ENCODE data around the gene FAM120A. TPM values are rescaled to one million over a fixed set of nuclear protein-coding genes. Genes with fewer than 3 reads are reported as not detected.

Gene FAM120A
- total and polyA plus RNA-seq, 7 experiments from 2014 or later = 9.0 to 136 (median 80.2) TPM

GRCh38 chr9:93591301-93592007 is 140.0 kb downstream of the FAM120A start:
- H3K27me3 ChIP-seq (ENCODE audit: control insufficient read depth in 2 of 2, insufficient read depth in 2 of 2, low read length in 2 of 2) = no peaks in the 10 kb centered on the region
- peaks cover 4 to 6% of the 10 kb centered on the region in 2 donors for H3K4me1 ChIP-seq (ENCODE audit: control insufficient read depth in 2 of 2, insufficient read depth in 2 of 2, low read length in 2 of 2)
- intact Hi-C loops (cut with micrococcal nuclease) = no loop called here
- POLR2A ChIA-PET = no interaction called here
- H3K36me3 ChIP-seq (ENCODE audit: control insufficient read depth in 2 of 3, insufficient read depth in 3 of 3, low read length in 3 of 3) = no peaks in the 10 kb centered on the region
- ATAC-seq (no peak), DNase-seq (no peak)
- Mint-ChIP-seq H3K27ac (peak overlapping the region in 1 of 9 donors; percentile 66), H3K27me3 (no peaks in the 10 kb centered on the region), H3K4me3 (peak overlapping the region in 1 of 10 donors; percentile 41), H3K9me3 (no peaks in the 10 kb centered on the region), H3K36me3 (no peaks in the 10 kb centered on the region), H3K4me1 (peaks cover 33 to 80% (median 78%) of the 10 kb centered on the region in 7 donors)
- CTCF ChIA-PET = no interaction called here
- H3K27ac ChIP-seq (ENCODE audit: low read depth, low read length) = peak overlapping the region; percentile 19
- no peak overlapping the region for H3K4me3 ChIP-seq (ENCODE audit: low read length)
- no peaks in the 10 kb centered on the region for H3K9me3 ChIP-seq (ENCODE audit: control insufficient read depth in 2 of 3, low read length in 3 of 3)

- POLR2A ChIA-PET = interaction anchor here (0.9 kb wide), 1 partner anchor 25 kb away, joined by 4 read pairs; no protein-coding TSS in a partner anchor
- H3K4me3 Mint-ChIP-seq = peak overlapping the region in 1 of 10 donors; percentile 41
- peaks cover 4 to 7% of the 10 kb centered on the region in 2 donors for H3K4me1 ChIP-seq (ENCODE audit: control insufficient read depth in 2 of 2, insufficient read depth in 2 of 2, low read length in 2 of 2)
- H3K27ac ChIP-seq (ENCODE audit: low read depth, low read length) = no peak overlapping the region
- no peaks in the 10 kb centered on the region for H3K9me3 Mint-ChIP-seq
- H3K4me3 ChIP-seq (ENCODE audit: low read length) = no peak overlapping the region
- H3K27ac Mint-ChIP-seq = peak overlapping the region in 2 of 9 donors; percentile 26 to 33
- intact Hi-C loops (cut with micrococcal nuclease) = no loop called here
- H3K36me3 Mint-ChIP-seq = no peaks in the 10 kb centered on the region
- CTCF ChIA-PET = interaction anchor here (1.0 kb wide), 1 partner anchor 26 kb away, joined by 3 read pairs; no protein-coding TSS in a partner anchor
- H3K4me1 Mint-ChIP-seq = peaks cover 26 to 76% (median 75%) of the 10 kb centered on the region in 7 donors
- no peaks in the 10 kb centered on the region for H3K36me3 ChIP-seq (ENCODE audit: control insufficient read depth in 2 of 3, insufficient read depth in 3 of 3, low read length in 3 of 3)
- ATAC-seq (no peak), DNase-seq (no peak)
- H3K27me3 ChIP-seq (ENCODE audit: control insufficient read depth in 2 of 2, insufficient read depth in 2 of 2, low read length in 2 of 2) = no peaks in the 10 kb centered on the region
- H3K27me3 Mint-ChIP-seq = no peaks in the 10 kb centered on the region
- no peaks in the 10 kb centered on the region for H3K9me3 ChIP-seq (ENCODE audit: control insufficient read depth in 2 of 3, low read length in 3 of 3)
Observed at GRCh38 chr9:93592008-93592642, 140.6 kb downstream of the FAM120A start.

GRCh38 chr9:93592643-93593021 is 141.1 kb downstream of the FAM120A start:
- Mint-ChIP-seq H3K27ac (peak overlapping the region in 2 of 9 donors; percentile 26 to 33), H3K27me3 (no peaks in the 10 kb centered on the region), H3K9me3 (no peaks in the 10 kb centered on the region), H3K4me1 (peaks cover 29 to 78% (median 75%) of the 10 kb centered on the region in 7 donors), H3K4me3 (no peak overlapping the region), H3K36me3 (no peaks in the 10 kb centered on the region)
- Histone ChIP-seq H3K36me3 (ENCODE audit: control insufficient read depth in 2 of 3, insufficient read depth in 3 of 3, low read length in 3 of 3) (no peaks in the 10 kb centered on the region), H3K27ac (ENCODE audit: low read depth, low read length) (no peak overlapping the region), H3K27me3 (ENCODE audit: control insufficient read depth in 2 of 2, insufficient read depth in 2 of 2, low read length in 2 of 2) (no peaks in the 10 kb centered on the region), H3K9me3 (ENCODE audit: control insufficient read depth in 2 of 3, low read length in 3 of 3) (no peaks in the 10 kb centered on the region), H3K4me1 (ENCODE audit: control insufficient read depth in 2 of 2, insufficient read depth in 2 of 2, low read length in 2 of 2) (peaks cover 4 to 12% of the 10 kb centered on the region in 2 donors), H3K4me3 (ENCODE audit: low read length) (no peak overlapping the region)
- no peak for DNase-seq
- peak; percentile 26 for ATAC-seq
- ChIA-PET CTCF (interaction anchor here (1.0 kb wide), 1 partner anchor 26 kb away, joined by 3 read pairs; no protein-coding TSS in a partner anchor), POLR2A (interaction anchor here (0.9 kb wide), 1 partner anchor 26 kb away, joined by 4 read pairs; no protein-coding TSS in a partner anchor)
- intact Hi-C loops (cut with micrococcal nuclease) = no loop called here

- POLR2A ChIA-PET = interaction anchor here (0.9 kb wide), 1 partner anchor 27 kb away, joined by 4 read pairs; no protein-coding TSS in a partner anchor
- intact Hi-C loops (cut with micrococcal nuclease) = no loop called here
- H3K27me3 Mint-ChIP-seq = no peaks in the 10 kb centered on the region
- CTCF ChIA-PET = interaction anchor here (1.0 kb wide), 1 partner anchor 27 kb away, joined by 3 read pairs; no protein-coding TSS in a partner anchor
- no peaks in the 10 kb centered on the region for H3K9me3 ChIP-seq (ENCODE audit: control insufficient read depth in 2 of 3, low read length in 3 of 3)
- no peaks in the 10 kb centered on the region for H3K36me3 ChIP-seq (ENCODE audit: control insufficient read depth in 2 of 3, insufficient read depth in 3 of 3, low read length in 3 of 3)
- peaks cover 29 to 80% (median 75%) of the 10 kb centered on the region in 7 donors for H3K4me1 Mint-ChIP-seq
- DNase-seq (no peak), ATAC-seq (no peak)
- peaks cover 6 to 18% of the 10 kb centered on the region in 2 donors for H3K4me1 ChIP-seq (ENCODE audit: control insufficient read depth in 2 of 2, insufficient read depth in 2 of 2, low read length in 2 of 2)
- H3K4me3 ChIP-seq (ENCODE audit: low read length) = no peak overlapping the region
- peak overlapping the region in 1 of 9 donors; percentile 49 for H3K27ac Mint-ChIP-seq
- no peak overlapping the region for H3K27ac ChIP-seq (ENCODE audit: low read depth, low read length)
- H3K27me3 ChIP-seq (ENCODE audit: control insufficient read depth in 2 of 2, insufficient read depth in 2 of 2, low read length in 2 of 2) = no peaks in the 10 kb centered on the region
- no peak overlapping the region for H3K4me3 Mint-ChIP-seq
- H3K9me3 Mint-ChIP-seq = no peaks in the 10 kb centered on the region
- H3K36me3 Mint-ChIP-seq = no peaks in the 10 kb centered on the region
Observed at GRCh38 chr9:93593144-93593658, 141.7 kb downstream of the FAM120A start.

- Histone ChIP-seq H3K4me1 (ENCODE audit: control insufficient read depth in 2 of 2, insufficient read depth in 2 of 2, low read length in 2 of 2) (peaks cover 15 to 28% of the 10 kb centered on the region in 2 donors), H3K27ac (ENCODE audit: low read depth, low read length) (no peak overlapping the region), H3K36me3 (ENCODE audit: control insufficient read depth in 2 of 3, insufficient read depth in 3 of 3, low read length in 3 of 3) (no peaks in the 10 kb centered on the region), H3K9me3 (ENCODE audit: control insufficient read depth in 2 of 3, low read length in 3 of 3) (no peaks in the 10 kb centered on the region), H3K27me3 (ENCODE audit: control insufficient read depth in 2 of 2, insufficient read depth in 2 of 2, low read length in 2 of 2) (no peaks in the 10 kb centered on the region), H3K4me3 (ENCODE audit: low read length) (no peak overlapping the region)
- intact Hi-C loops (cut with micrococcal nuclease) = no loop called here
- Mint-ChIP-seq H3K4me3 (peak overlapping the region in 1 of 10 donors; percentile 56), H3K27ac (peak overlapping the region in 1 of 9 donors; percentile 30), H3K27me3 (no peaks in the 10 kb centered on the region), H3K4me1 (peaks cover 32 to 82% (median 77%) of the 10 kb centered on the region in 7 donors), H3K9me3 (no peaks in the 10 kb centered on the region), H3K36me3 (no peaks in the 10 kb centered on the region)
- ATAC-seq = no peak
- ChIA-PET POLR2A (no interaction called here), CTCF (interaction anchor here (0.6 to 0.9 kb wide), 2 partner anchors 28 to 652 kb away, joined by 3 read pairs; no protein-coding TSS in a partner anchor)
- no peak for DNase-seq
Observed at GRCh38 chr9:93594041-93594756, 142.7 kb downstream of the FAM120A start.

GRCh38 chr9:93595461-93595860 is 144.0 kb downstream of the FAM120A start:
- ATAC-seq (no peak), DNase-seq (no peak)
- no peaks in the 10 kb centered on the region for H3K9me3 Mint-ChIP-seq
- intact Hi-C loops (cut with micrococcal nuclease) = no loop called here
- CTCF ChIA-PET = no interaction called here
- peaks cover 35 to 82% (median 77%) of the 10 kb centered on the region in 7 donors for H3K4me1 Mint-ChIP-seq
- Histone ChIP-seq H3K9me3 (ENCODE audit: control insufficient read depth in 2 of 3, low read length in 3 of 3) (no peaks in the 10 kb centered on the region), H3K27me3 (ENCODE audit: control insufficient read depth in 2 of 2, insufficient read depth in 2 of 2, low read length in 2 of 2) (no peaks in the 10 kb centered on the region), H3K4me3 (ENCODE audit: low read length) (no peak overlapping the region), H3K36me3 (ENCODE audit: control insufficient read depth in 2 of 3, insufficient read depth in 3 of 3, low read length in 3 of 3) (no peaks in the 10 kb centered on the region), H3K27ac (ENCODE audit: low read depth, low read length) (no peak overlapping the region), H3K4me1 (ENCODE audit: control insufficient read depth in 2 of 2, insufficient read depth in 2 of 2, low read length in 2 of 2) (peaks cover 24 to 34% of the 10 kb centered on the region in 2 donors)
- no peaks in the 10 kb centered on the region for H3K27me3 Mint-ChIP-seq
- no peaks in the 10 kb centered on the region for H3K36me3 Mint-ChIP-seq
- H3K4me3 Mint-ChIP-seq = no peak overlapping the region
- H3K27ac Mint-ChIP-seq = peak overlapping the region in 4 of 9 donors; percentile 16 to 49 (median 38)
- POLR2A ChIA-PET = no interaction called here
